Pons (tissue), 1 donor: Measurements from ENCODE around the gene PAM.
"Not testable (repeated sequence)": the region's sequence is repeated elsewhere in the genome, so short reads cannot be mapped to it uniquely, and the experiment has no call there.

Experiments used
- DNase-seq: peaks from one replicate; pipeline ENCODE4 v3.0.0-alpha.2; 2016; ENCODE audit warnings: low spot score

The PAM gene

DNA sequence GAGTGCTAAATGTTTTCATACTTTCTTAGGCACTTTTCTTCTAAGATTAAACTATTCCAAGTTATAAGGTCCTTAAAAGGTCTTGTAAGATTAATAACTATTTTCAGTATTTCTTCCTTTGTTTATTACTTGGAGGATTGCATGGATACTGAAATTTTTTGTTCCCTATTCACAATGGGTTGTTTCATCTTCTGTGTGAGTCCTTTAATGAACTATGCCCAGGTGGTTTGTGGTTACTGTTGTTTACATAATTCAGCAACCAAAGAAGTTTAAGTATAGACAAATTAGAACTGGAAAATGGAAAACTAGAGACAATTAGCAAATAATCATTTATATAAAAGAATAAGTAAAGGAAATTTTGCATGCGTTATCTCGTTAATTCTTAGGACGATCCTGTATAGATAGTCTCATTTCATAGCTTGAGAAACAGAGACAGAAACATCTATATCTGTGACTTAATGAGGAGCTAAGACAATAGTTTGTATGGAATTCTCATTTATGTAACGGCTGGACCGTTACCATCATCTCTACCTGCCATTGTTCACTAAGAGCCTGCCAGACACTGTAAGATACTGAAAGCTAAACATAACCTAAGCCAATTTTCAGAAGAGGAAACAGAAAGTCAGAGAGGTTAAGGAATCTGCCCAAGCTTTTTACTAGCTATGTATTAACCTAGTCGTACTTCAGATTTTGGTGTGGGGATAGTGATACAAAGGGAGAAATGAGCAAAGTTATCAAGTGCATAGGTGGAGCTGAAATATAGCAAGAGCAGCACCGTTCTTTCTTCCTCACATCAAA, 148.2 kb downstream of the PAM start:
- DNase-seq, result no peak

DNA sequence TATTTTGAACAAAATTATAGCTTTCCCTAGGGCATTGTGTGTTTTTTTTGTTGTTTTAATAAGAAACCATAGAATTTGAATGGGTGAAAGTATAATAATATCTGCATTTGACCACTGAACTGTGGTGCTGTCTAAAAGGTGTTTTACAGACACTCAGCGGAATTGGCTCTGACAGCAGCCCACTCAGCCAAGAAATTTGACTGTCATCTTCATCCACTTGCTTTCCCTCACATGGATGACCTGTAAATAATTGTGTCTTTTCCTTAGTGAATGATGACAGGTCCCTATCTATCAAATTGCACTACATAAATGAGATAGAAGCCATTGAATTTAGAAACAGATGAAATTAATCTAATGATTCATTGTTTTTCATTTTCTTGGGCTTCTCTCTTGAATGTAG, 150.0 kb downstream of the PAM start:
- DNase-seq, result no peak

DNA sequence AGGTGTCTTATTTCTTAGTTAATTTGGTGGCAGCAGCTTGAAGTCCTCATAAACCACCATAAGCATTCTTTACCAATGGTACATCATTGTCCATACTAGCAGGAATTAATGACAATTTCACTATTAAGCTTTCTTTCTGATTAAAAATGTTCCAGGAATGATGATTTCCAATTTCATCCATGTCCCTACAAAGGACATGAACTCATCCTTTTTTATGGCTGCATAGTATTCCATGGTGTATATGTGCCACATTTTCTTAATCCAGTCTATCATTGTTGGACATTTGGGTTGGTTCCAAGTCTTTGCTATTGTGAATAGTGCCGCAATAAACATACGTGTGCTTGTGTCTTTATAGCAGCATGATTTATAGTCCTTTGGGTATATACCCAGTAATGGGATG, 152.0 kb downstream of the PAM start:
- not testable (repeated sequence) for DNase-seq

DNA sequence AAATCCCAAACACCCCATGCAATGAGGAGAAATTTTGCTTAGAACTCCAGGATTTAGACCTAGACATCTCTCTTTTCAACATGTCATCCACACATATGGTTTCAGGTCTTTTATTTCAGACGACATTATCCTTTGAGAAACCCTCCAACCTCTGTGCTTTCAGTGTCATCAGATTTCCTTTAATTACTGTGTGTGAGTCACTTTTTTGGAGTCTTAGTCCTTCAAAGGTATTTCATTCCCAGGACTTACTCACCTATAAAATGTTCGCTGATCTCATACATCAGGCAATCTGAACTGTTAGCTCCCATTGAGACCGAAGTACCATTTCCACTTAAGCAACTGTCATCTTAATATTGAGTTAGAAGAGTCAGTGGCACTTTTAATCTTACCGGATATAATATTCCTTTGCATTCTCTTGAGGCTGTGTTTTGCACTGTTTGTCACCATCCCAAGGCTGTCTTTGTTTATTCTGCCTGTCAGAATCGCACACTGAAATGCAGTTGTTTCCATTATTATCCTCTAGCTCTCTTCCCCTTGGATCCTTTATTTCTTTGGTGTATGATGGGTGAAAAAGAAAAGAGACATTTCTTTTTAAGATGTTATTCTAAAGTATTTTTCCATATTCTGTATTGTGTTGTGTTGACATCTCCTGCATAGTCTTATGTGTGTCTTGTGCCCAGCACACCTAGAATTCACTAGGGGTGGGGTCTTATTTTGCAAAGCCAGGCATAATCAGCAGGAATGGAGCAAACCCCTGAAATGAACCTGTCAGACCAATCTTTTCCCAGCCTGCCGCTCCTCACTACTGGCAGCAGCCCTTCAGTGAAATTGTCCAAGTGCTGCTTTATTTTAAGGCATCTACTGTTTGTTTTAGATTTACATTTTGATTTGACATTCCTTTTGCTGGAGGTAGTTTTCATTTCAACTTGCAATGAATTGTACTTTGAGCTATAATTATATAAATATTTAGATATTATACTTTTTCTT, 155.4 kb downstream of the PAM start:
- DNase-seq, result no peak

DNA sequence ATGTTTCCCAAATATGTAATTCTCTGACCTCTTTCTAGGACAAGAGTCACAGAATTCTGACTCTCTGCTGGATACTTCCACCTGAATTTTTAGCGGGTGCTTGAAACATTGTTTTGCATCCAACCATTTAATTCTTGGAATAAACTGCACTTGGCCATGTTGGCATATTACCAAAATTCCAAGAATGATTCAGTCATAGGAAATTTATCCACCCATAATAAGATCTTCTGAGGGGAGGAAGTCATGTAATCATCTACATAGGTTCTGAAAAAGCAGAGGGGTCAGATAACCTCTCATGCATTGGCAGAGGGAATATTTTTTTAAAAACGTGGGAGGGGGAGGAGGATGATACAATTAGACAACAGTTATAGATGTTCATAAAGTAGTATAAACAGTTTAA, 156.9 kb downstream of the PAM start:
- DNase-seq, result no peak

DNA sequence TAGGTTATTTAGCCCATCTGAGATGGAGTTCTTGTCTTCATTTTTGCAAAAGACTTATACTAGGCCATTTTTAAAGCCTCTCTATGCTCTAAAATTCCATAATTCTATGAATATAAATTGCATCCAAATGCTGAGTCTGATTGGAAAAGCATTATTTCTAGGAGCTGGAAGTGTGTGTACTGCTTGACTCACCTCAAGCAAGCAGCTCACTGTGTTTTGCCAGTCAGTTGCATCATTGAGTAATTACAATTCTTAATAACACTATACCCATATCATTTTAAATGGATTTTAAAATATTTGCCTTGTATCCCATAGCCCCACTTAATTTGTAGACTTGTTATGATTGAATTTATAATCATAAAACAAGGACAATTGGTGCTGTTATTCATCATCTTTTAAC, 161.0 kb downstream of the PAM start:
- DNase-seq, result no peak

DNA sequence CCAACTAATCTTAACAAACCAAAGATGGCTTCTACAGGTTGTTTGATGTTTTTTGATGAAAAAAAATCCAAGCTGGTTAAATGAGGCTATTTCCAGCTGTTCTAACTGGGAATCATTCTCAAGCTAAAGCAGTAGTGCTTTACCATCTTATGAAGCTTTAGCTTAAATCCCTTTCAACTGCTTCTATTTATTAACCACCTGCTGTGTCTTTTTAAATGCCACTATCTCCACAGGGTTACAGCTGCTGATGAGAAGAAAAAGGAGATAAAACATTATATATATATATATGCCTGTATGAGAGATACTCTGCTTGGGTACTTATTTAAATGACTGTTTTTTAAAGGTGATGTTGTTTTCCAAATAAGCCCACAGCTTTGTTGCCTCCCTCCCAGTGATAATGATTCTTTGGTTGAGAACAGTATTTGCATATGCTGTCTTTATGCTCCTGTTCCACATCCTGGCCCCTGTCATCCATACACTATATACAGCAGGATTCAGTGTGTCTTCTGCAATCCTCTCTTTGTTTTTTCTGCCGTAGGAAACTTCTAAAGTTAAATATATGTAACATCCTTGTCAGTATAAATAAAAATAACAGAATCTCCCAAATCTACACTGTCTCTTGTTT, 164.0 kb downstream of the PAM start:
- DNase-seq, result no peak

DNA sequence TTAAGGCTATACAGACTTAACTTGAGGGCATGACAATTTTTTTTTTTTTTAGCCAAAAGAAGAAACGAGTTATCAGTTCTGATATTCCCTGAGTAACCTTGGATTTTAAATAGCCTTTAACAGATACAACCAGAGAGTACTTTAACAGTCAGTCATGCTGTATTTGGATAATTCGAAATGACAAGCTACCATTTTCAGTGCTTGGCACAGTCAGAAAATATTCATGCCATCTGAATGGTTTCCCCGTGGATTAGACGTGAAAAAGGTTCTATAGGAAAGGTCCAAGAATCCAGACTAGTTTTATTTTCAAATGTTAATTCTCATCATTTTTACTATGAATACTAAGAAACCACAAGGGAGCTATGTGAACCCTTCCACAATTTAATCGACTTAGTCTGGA, 165.7 kb downstream of the PAM start:
- DNase-seq, result no peak

DNA sequence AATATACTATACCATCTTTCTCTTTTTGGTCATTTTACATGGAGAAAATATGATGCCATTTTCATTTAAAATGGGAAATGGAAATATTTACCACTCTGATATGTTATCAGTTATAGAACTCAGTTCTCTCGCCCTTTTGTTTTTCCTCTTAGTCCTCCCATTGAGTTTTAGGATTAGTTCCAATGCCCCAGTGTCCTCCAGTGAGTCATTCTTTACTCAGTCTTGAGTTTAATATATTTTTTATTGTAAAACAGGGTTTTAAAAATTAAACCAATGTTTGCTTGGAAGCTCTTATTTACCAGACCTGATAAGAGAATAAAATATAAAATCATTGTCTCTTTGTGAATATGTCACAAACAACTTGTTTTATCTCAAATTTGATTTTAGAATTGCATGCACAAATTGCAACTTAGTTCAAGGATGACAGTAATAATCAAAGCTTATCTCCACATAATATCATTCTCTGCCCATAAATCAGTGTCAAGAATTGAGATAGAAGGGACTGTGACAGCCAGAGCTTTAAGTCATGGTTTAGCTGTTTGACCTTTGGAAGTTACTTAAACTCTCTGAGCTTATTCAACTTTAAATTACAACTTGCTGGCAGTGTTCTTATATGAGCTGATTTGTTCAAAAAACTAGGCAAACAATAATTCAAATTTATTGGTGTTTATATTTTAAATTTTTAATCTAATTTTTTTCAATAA, 166.4 kb downstream of the PAM start:
- no peak for DNase-seq

DNA sequence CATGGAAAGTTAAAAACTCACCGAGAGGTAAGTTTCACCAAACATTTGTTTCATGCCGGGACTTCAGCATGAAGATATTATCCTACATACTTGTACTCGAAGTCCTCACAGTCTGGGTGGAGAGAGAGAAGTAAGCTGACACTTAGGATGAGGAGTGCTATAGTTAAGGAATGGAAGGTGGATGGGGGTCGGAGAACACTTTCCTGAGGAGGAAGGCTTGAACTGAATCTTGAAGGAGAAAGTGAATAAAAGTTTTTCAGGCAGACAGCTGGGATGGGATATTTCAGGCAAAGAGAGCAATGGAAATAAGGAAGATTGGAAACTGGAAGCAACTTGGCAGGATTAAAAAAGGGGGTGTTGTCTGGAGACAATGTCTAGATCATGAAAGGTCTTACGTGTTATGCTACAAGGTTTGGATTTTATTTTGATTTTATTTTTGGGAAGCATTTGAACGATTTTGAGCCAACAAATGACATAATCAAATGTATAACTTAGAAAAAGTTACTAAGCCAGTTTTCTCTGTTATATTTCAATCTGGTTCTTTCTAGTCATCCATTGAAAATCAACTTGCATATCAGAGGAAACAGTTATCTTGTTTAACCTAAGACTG, 167.1 kb downstream of the PAM start:
- no peak for DNase-seq

DNA sequence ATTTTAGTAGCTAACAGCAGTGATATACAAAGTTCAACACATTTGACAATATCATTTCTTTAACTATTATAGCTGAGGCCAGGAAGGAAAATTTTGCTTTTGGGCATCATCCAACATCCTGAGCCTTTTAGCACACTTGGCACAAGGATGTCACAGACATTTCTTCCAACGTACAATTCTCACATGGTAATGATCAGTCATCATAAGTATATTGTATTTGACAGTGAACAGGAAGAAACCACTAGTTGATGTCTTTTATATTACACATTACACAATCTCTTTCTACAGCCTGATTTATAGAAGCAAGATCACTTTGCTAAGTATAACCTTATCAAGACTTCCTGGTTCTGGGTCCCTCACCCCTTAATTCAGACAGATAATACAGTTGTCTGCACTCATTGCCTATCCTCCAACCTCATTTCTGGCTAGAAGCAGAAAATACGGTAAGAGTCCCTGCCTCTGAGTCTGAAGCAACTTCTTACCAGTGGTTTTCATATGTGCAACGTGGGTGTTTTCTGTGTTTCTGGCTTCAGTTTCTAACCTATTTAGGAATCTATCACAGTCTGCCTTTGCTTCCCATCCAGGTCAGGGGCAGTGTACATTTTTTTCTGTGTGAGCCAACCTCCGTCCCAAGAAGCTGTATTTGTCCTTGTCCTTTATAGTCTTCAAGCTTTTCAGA, 167.8 kb downstream of the PAM start:
- DNase-seq, result no peak

DNA sequence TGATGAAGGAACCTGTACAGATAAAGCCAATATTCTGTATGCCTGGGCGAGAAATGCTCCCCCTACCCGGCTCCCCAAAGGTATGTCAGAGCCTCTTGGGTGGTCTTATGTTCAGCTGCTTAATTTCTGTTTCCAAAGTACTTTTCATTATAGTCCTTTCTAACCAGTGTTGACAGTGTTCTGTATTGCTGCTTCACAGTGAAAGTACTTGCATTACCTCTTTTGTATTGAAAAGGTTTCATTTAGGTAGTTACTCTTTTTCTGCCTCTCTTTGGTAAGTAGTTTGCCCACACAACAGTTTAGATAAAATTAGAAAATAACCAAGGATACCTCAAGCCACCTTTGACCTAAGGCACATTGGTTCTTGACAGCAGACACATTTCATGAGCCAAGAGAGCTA, 169.9 kb downstream of the PAM start:
- DNase-seq, result no peak

DNA sequence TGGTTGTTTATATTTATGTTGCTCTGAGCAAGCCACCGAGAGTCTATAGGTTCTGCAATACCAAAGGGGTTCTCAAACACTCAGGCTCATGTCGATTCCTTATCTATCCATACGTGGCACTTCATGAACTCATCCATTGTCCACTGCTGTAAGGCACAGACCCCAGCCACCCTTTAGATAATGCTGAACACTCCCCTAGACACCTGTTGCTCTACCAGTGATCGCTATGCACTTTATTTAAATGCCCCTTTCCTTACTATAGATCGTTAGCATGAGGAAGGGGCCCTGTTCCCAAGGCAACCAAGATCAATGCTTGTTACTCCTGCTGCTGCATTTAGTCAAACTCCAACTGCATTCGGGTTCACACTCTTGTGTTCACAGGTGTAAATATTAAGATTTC, 171.9 kb downstream of the PAM start:
- DNase-seq, result no peak

DNA sequence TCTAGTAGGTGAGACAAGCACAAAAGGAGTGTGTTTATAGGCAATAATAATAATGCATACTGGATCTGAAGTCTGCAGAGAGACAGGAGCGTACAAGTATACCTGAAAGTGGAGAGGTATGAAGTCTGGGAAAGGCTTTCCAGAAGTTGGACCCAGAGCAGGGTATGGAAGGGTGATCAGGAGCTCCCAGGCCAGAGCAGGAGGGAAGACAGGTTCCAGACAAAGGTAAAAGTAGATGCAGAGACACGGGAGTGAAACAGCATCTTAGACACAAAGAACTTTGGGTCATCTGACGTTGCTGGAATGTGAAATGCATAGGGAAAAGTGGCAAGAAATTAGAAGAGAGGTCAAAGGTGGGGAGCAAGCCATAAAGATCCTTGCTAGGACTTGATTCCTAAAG, 175.1 kb downstream of the PAM start:
- no peak for DNase-seq

DNA sequence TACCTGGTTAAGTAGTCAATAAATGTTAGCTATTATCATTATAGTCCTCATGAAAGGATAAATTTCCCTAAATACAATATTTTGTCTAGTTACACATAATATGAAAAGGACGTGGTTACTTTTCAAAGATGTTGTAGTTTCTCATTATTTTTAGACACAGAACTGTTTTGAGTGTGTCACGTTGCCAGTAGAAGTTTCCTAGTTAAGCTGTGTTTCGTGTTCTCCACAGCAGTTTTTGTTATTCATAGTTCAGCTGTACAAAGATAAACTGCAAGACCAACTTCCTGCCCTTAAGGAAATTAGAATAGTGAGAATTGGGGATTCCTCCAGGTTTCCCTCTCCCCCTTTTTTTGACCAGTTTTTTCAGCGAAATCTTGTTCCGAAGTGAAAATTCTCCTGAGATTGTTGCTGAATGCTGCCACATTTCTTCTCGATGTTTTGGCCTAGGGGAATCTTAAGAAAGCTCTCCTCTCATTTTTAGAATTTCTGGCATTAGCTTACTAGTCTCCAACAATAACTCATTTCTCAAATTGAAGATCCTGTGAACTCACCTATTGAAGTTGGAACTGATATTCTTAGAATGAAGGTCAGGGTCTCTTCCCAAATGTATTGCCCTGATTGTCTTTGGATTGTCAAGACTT, 176.1 kb downstream of the PAM start:
- DNase-seq, result no peak

DNA sequence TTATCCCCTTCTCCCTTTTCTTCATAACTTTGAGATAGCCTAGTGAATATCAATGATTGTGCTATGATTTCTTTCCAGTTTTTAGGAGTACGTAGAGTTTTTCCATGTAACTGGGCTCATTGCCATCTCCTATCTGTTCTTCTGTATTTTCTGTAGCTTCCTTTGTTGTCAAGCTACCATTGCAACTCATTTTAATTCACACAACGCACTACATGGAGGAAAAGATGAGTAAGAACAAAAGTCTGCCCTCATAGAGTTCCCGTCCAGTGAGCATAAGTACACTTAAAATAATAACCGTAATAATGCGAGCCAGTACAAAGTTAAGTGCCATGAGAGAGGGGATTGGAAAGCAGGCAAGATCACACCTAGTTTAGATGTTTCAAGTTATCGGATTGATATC, 177.7 kb downstream of the PAM start:
- no peak for DNase-seq

DNA sequence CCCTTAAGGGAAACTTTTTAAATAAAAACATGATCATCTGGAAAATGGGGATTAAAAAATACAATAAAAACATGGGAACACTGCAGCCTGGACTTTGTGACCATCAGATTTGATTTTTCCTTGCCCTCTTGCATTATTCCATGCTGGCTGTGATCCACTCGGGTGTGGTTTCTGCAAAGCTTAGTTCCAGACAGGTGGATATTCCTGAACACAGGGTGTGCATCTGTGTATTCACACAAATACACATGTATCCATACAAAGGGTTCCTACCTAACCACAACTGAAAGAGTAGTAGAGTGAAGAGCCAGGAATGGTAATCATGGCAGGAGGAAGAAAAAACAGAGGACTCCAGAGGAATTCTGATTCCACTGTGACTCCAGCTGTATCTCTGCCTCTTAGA, 178.2 kb downstream of the PAM start:
- no peak for DNase-seq

DNA sequence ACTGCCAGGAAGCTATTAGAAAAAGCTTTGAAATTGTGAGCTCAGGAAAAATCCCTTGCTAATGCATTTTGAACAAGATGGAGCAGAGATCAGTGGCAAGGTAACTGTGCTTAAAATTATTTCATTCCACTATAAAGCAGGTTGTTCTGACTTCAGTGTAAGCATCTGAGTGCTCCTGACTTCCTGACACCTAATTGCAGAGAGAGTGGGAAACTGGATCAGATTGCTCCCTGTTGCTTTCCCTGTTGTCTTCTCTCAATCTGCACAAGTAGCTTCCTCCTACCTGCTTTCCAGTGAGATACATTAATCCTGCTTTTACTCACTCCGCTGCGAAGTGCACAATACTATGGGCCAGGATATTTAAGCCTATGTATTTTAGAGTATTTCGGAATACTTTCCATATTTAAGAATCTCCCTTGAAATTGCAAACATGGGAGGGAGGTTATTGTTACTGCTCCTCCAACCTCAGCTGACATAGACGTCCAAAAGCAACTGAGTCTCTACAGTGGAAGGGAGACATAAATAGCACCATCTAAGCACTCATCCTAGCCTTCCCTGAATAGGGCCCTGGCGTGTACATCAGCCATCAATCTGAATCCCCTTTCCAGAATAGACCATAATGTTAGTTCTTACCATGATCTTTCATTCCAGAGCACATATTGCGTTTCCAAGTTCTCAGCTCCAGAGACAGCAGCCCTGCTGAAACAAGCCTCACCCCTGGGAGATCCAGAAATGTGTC, 178.8 kb downstream of the PAM start:
- no peak for DNase-seq

DNA sequence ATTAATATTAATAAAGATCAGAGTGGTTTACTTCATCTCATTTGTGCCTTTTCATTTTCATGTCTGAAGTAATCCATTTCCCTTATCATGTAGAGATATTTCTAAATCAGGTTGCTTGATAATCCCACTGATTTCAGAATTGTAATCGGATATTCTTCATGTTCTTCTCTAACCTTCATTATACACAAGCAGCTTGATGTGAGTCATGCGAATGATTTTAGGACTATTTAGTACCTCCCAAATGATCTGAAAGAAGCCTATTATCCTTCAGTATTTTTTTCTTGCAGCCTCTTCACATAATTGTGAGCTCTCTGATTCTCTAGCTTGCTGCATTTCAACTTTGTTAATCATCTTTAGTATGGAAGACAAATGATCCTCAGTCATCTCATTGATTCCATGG, 182.8 kb downstream of the PAM start:
- no peak for DNase-seq

DNA sequence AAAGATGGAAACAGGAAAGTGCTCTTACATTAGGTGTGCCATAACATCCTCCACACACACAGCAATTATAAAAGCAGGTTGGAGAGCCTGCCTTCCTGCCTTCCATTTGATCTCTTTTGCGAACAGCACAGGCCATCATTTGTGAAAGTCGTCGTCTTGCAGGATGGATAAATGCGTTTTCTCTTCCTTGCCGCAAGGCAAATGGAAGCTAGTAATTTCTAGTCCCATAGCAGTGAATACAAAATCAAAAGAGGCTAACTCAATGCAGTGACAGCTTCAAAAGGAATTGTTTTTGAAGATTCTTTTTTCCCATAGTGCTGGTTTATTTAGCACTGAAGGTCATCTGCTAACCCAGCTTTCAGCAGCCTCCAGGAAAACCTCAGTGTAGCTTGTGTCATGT, 186.0 kb downstream of the PAM start:
- no peak for DNase-seq
